NAMALWA (cell line): ENCODE data around the gene ZCCHC12.
"Not testable (repeated sequence)": the region's sequence is repeated elsewhere in the genome, so short reads cannot be mapped to it uniquely, and the experiment has no call there.

Source experiments
- DNase-seq: peaks from one replicate; pipeline ENCODE4 v3.0.0-alpha.2; 2015; ENCODE audit warnings: low spot score

Gene ZCCHC12

GRCh38 chrX:118823263-118824172 lies at the start of gene ZCCHC12:
TSS of gene ZCCHC12 (plus strand) at chrX:118823824. CDS start at chrX:118825245, 1,421 bp downstream.
- no peak for DNase-seq

- DNase-seq: no peak
Observed at GRCh38 chrX:118779581-118779980, 44.0 kb upstream of the ZCCHC12 start.

DNA sequence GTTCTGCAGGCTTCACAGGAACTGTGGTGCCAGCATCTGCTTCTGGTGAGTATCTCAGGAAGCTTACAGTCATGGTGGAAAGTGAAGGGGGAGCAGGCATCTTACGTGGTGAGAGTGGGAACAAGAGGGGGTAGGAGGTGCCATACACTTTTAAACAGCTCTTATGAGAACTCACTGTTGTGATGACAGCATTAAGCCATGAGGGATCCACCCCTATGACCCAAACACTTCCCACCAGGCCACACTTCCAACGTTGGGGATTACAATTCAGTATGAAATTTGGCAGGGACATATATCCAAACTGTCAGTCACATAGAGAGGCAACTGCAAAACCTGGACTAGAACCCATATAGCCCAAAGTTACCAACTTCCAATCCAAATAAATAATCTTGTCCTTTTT lies 43.1 kb upstream of the ZCCHC12 start:
- no peak for DNase-seq

DNA sequence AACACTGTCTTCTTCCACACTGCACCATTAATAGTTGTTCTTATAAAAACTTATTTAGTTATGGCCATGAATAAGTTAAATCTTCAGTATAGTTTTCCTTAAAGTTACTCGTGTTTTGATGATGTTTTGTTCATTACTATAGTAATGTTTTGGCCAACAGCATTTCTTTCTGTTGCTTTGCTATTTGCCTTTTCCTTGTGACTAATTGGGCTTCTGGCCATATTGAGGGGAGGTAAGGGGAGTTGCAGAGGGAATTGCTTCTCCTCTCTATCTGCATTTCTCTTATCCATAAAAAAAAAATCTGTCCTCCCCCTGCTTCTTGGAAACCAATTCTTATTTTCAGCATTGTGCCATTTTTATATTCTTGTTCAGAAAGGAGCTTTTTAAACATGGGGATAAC lies 42.7 kb upstream of the ZCCHC12 start:
- DNase-seq: no peak

DNA sequence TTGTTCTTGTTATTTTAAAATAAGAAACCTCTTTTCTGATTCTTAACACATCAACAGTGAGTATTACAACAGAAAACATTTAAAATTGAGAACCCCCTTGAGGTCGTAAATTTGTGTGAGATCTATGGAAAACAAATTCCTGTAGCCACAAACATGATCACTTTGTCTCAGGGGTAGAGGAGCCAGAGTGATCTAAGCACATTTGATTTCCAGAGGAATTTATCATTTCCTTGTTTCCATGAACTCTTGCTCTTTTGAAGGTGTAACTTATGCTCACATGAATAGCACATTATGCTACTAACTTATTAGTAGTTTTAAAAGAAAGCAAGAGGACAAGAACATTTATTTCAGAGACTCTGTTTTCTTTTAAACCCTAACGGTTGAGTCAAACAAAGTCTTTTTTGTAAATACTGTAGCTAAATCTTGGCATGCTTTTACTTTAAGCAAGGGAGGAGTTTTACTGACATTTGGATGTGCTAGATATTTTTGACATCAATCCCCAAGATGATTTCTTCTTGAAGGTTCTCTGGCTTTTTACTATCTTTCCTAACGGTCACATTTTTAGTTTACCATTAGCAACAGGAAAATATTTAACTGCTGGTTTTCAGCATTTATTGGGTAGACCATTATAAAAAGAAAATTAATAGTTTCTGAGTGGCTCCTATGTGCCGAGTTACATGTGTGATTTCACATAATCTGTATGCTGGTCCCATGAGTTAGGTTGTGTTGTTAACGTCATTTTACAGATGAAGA lies 27.9 kb upstream of the ZCCHC12 start:
- DNase-seq: no peak

DNA sequence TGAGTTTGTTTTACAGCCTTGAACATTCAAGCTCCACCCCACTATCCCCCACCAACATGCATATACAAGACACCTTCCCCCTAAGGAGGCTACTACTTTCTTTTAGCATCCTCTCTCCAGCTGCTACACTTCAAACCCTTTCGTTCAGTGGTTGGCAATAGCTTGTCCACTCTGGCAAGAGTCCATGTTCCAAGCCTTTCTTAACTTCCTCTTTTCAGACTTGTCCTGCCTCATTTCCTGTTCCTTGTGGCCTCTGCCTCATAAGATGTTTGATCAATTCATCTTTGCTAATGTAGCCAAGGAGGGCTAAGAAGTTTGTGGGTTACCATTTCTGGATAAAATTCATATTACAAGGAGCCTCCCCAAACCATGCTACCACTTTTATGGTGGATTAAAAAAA lies 20.8 kb upstream of the ZCCHC12 start:
- no peak for DNase-seq

- peak; percentile 67 for DNase-seq
Observed at GRCh38 chrX:118807151-118808017, 16.2 kb upstream of the ZCCHC12 start.

- DNase-seq: not testable (repeated sequence)
Observed at GRCh38 chrX:118817257-118817656, 6.4 kb upstream of the ZCCHC12 start.

GRCh38 chrX:118824173-118824730 lies 628 bp downstream of the ZCCHC12 start:
- no peak for DNase-seq

- no peak for DNase-seq
Observed at GRCh38 chrX:118825227-118825626, 1.6 kb downstream of the ZCCHC12 start.

DNA sequence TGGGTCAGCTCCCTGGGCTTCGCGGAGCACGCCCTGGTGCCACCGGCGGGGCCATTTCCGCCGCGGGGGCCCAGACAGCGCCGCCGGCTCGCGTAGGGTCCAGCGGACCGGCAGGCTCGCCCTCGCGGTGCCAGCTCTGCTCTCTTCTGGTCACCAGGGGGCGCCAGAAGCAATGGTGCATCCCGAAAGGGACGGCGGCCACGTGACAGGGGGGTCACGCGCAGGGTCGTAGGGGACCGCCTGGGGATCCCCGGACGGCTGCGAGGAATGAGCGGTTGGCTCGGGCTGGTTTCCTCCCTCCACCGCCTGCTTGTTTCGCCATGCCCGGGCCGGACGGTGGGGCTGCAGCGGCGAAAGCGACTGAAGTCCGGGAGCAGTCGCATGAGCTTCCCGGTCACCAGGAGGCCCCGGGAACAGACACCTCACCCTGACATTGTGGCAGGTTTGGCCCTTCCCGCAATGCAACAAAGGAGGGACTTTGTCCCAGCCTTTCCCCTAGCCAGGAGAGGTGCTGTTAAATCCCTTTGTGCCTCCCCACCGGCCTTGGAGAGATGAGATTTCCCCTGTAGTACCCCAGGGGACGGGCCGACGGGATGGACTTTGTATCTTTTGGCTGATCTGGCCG lies 15.8 kb downstream of the ZCCHC12 start:
- no peak for DNase-seq

DNA sequence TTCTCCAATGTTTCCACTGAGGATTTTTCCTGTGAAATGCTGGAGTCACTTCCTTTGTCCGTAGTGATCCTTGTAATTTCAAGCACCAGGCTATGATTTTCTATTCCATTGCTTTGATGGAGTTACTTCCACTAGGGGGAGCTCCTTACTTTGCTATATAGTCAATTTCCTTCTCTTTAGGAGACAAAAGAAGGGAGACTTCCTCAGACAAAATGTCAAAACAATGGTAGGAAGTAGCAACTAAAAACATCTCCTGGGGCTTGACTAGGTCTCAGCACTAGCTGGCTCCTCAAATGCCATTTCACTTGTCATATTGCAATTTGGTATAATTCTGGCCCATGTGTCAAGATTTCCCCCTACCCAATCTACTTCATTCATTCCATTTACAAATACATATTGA lies 24.1 kb downstream of the ZCCHC12 start:
- peak; percentile 58 for DNase-seq

DNA sequence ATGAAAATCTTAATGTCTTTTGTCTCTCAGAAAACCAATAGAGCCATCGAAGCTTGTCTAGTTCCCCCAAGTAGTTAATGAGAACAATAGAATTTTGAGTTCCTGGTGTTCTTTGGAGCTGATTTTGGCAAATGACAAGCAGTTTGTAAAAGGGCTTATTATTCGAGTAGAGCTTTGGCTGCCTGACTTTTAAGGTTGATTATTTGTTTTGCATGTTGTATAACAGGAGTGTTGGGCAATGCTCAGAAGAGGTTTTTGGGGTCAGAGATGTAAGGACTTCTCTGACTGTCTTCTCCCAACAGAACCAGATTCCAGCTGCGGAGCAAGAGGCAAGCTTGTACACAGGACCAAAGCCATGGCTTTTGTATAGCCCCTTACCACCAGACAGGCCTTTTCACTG lies 30.0 kb downstream of the ZCCHC12 start:
- no peak for DNase-seq

DNA sequence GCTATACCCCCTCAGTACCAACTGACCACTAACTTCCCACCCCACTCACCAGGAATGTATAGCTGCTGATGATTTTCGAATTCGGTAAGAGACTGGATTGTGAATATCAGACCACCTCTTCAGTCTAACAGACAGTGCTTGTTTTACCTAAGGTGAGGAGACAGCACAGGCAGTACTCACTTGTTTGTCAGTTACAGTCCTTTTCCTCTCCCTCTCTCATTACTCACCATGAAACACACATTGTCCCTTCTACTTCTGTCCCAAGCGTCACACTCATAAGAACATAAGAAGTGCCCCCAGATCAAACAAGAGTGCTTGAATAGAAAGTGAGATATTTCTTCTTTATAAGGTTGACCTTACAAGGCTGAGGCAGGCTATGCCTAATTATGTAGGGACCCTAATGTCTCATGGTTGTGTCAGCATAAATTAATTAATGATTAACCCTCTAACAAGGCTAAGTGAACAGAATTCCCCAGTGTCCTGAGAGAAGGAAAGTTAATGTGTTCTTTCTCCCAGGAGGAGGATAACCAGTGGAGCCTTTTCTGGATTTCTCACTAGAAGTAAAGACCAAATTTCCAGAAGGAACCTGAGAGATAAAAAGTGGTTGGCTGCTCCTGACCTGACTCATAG lies 32.2 kb downstream of the ZCCHC12 start:
- no peak for DNase-seq

GRCh38 chrX:118857006-118857405 lies 33.4 kb downstream of the ZCCHC12 start:
- DNase-seq: no peak

GRCh38 chrX:118861338-118861737 lies 37.7 kb downstream of the ZCCHC12 start:
- no peak for DNase-seq

DNA sequence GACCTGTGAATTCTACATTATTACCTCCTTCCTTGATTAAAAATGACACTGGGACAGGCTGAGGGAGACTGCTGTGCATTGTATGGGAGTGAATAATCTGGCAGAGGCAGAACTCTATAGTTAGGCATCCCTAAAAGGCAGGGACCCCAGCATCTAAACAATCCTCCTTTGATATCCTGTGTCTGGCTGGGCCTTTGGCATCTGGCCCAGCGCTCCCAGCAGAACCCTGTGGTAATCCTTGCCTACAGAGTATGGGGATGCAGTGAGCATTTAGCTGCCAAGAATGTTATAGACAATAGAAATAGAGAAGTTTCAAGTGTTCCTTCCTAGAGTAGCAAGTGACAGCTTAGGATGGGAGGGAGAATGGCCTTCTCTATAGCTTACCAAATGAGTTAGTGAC lies 38.5 kb downstream of the ZCCHC12 start:
- DNase-seq: no peak

GRCh38 chrX:118862979-118863378 lies 39.4 kb downstream of the ZCCHC12 start:
- no peak for DNase-seq

DNA sequence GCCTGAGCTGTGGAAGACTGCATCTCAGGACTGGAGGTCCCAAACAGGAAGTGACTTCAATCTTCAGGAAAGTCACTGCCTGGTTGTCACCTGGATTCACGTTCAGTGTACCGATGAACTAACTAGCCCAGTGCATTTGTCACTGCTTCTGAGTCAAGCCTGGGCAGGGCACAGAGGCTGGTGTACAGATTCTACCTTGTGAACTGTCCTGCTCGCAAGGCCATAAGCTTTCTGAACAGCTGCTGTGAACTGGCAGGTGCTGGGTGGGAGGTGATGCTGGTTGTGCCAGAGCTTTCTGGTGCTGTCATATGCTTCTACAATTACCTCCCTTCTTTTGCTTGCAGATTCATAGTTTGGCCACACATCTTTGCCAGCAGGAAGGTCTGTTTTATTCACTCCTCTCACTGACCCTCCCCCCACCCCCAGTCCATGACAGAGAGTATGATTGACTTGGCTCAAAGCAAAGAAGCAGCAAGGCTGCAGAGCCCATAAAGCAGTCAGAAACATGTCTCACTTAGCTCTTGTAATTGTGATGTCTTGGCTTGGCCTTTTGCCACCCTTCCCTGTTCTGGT lies 40.5 kb downstream of the ZCCHC12 start:
- DNase-seq: no peak

DNA sequence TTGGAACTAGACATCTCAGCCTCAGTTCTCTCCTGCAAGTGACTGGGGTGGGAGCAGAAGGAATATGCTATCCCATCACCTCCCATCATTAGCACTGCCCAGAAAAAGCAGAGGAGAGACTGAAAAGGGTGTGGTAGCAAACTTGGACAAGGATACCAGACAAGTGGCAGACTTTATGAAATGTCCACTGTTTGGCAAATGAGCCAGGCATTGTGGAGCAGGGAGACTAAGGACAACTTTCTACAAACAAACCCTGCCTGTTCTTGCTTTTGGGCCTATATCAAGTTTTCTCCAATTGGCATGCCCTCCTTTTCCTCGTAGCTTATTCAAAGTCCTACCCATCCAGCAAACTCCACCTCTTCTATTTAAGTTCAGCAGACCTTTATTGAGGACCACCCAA lies 41.6 kb downstream of the ZCCHC12 start:
- DNase-seq: no peak

DNA sequence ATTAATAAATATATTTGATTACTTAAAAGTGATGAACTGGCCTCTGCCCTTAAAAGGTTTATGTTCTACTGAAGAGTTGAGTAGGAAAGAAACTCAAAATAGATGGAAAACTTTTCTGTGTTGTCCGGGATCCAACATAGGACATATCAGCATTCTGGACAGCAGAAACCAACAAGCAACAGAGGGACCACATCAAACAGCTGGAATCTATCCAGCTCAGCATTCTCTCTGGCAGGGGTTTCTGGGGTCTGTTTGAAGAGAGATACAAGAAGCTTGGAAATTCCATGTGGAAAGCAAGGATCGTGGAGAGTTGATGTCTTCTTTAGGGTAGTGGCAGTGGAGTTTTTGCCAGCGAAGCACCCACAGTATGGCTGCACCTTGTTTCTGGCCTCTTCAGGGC lies 43.6 kb downstream of the ZCCHC12 start:
- no peak for DNase-seq
